OCI-LY1 (cell line): ENCODE data around the gene CLASRP.

Experiments used
- H2AFZ ChIP-seq: fragments of 200-600 bp; sonication (generic), shearing (Covaris generic); 2 replicates; pipeline ENCODE4 v1.6.0; 2014; ENCODE audit warnings: antibody characterized with exemption, mild to moderate bottlenecking, low read length
- H3F3A ChIP-seq: fragments of 200-600 bp; sonication (generic), shearing (Covaris generic); 2 replicates; pipeline ENCODE4 v1.6.0; 2014; ENCODE audit warnings: mild to moderate bottlenecking, antibody characterized with exemption, low read length, moderate library complexity; ENCODE audit not compliant: insufficient read depth
- H3K27ac ChIP-seq: fragments of 200-600 bp; sonication (generic); 2 replicates; pipeline ENCODE4 v1.5.1; 2014; ENCODE audit warnings: low read length, mixed run types, mild to moderate bottlenecking, low read depth; ENCODE audit not compliant: poor library complexity, severe bottlenecking
- H3K27me3 ChIP-seq: fragments of 200-600 bp; sonication (generic); 2 replicates; pipeline ENCODE4 v1.6.0; 2014; ENCODE audit warnings: antibody characterized with exemption, mild to moderate bottlenecking, low read length, moderate library complexity; ENCODE audit not compliant: insufficient read depth
- H3K36me3 ChIP-seq: fragments of 200-600 bp; sonication (generic); 2 replicates; pipeline ENCODE4 v1.6.1; 2014; ENCODE audit warnings: mild to moderate bottlenecking, antibody characterized with exemption, low read length, moderate library complexity, mixed read lengths; ENCODE audit not compliant: insufficient read depth
- H3K4me1 ChIP-seq: fragments of 200-600 bp; sonication (generic); 2 replicates; pipeline ENCODE4 v1.5.1; 2014; ENCODE audit warnings: mild to moderate bottlenecking, low read length, moderate library complexity; ENCODE audit not compliant: insufficient read depth, severe bottlenecking
- H3K4me2 ChIP-seq: fragments of 200-600 bp; sonication (generic), shearing (Covaris generic); 2 replicates; pipeline ENCODE4 v1.6.1; 2014; ENCODE audit warnings: low read length
- H3K4me3 ChIP-seq: fragments of 200-600 bp; sonication (generic); 2 replicates; pipeline ENCODE4 v1.5.1; 2014; ENCODE audit warnings: low read length, low read depth, mild to moderate bottlenecking, mixed read lengths; ENCODE audit not compliant: poor library complexity, severe bottlenecking
- H3K79me2 ChIP-seq: fragments of 200-600 bp; shearing (Covaris generic); 2 replicates; pipeline ENCODE4 v1.6.1; 2016; ENCODE audit warnings: mixed run types, low read length, mixed read lengths; ENCODE audit not compliant: insufficient read depth
- H3K9ac ChIP-seq: fragments of 200-600 bp; sonication (generic), shearing (Covaris generic); 2 replicates; pipeline ENCODE4 v1.6.1; 2014; ENCODE audit warnings: mild to moderate bottlenecking, low read length, mixed read lengths
- H3K9me2 ChIP-seq: fragments of 200-600 bp; sonication (generic), shearing (Covaris generic); 2 replicates; pipeline ENCODE4 v1.6.1; 2014; ENCODE audit warnings: low read depth, mild to moderate bottlenecking, low read length, mixed read lengths
- H3K9me3 ChIP-seq: fragments of 200-600 bp; shearing (Covaris generic); 2 replicates; pipeline ENCODE4 v1.6.1; 2014; ENCODE audit warnings: low read length, mixed read lengths
- H4K20me1 ChIP-seq: fragments of 200-600 bp; sonication (generic), shearing (Covaris generic); 2 replicates; pipeline ENCODE4 v1.6.0; 2016; ENCODE audit warnings: mild to moderate bottlenecking, low read length; ENCODE audit not compliant: insufficient read depth
- CTCF ChIP-seq: fragments of 200-600 bp; sonication (generic), shearing (Covaris generic); IDR thresholded peaks from 2 replicates; pipeline ENCODE4 v1.5.1; 2017; ENCODE audit warnings: mild to moderate bottlenecking, antibody characterized with exemption, low read length, moderate library complexity, mixed read lengths
- EZH2 ChIP-seq: fragments of 200-600 bp; sonication (generic), shearing (Covaris generic); IDR thresholded peaks from 2 replicates; pipeline ENCODE4 v1.8.0; 2017; ENCODE audit warnings: borderline replicate concordance, mixed run types, mild to moderate bottlenecking, antibody characterized with exemption, low read length, moderate library complexity, mixed read lengths

The CLASRP gene

GRCh38 chr19:45100201-45100600, 61.4 kb downstream of the CLASRP start:
- H3K36me3 ChIP-seq = peaks cover 11% of the 10 kb centered on the region
- no peak for TF ChIP-seq CTCF
- no peak for TF ChIP-seq EZH2
- H2AFZ ChIP-seq = no peak overlapping the region
- no peak overlapping the region for H3K27ac ChIP-seq
- H3K27me3 ChIP-seq = no peaks in the 10 kb centered on the region
- H3F3A ChIP-seq = no peaks in the 10 kb centered on the region
- peaks cover 19% of the 10 kb centered on the region for H3K79me2 ChIP-seq
- no peaks in the 10 kb centered on the region for H3K9me3 ChIP-seq
- no peak overlapping the region for H3K4me2 ChIP-seq
- H4K20me1 ChIP-seq = no peaks in the 10 kb centered on the region
- H3K9me2 ChIP-seq = no peaks in the 10 kb centered on the region
- H3K4me3 ChIP-seq = no peak overlapping the region
- peaks cover 64% of the 10 kb centered on the region for H3K4me1 ChIP-seq
- H3K9ac ChIP-seq = no peak overlapping the region

- peak overlapping the region; percentile 25 for H3K27ac ChIP-seq
- H3K4me2 ChIP-seq = no peak overlapping the region
- peaks cover 13% of the 10 kb centered on the region for H3K79me2 ChIP-seq
- H3K9ac ChIP-seq = no peak overlapping the region
- no peaks in the 10 kb centered on the region for H4K20me1 ChIP-seq
- H3K27me3 ChIP-seq = no peaks in the 10 kb centered on the region
- no peak overlapping the region for H2AFZ ChIP-seq
- H3F3A ChIP-seq = no peaks in the 10 kb centered on the region
- H3K36me3 ChIP-seq = peaks cover 11% of the 10 kb centered on the region
- TF ChIP-seq CTCF (no peak), EZH2 (no peak)
- H3K4me1 ChIP-seq = peaks cover 58% of the 10 kb centered on the region
- H3K4me3 ChIP-seq = no peak overlapping the region
- no peaks in the 10 kb centered on the region for H3K9me3 ChIP-seq
- no peaks in the 10 kb centered on the region for H3K9me2 ChIP-seq
Observed at GRCh38 chr19:45100846-45101252, 62.0 kb downstream of the CLASRP start.

GRCh38 chr19:45101806-45102205, 63.0 kb downstream of the CLASRP start:
- Histone ChIP-seq H3K4me3 (no peak overlapping the region), H2AFZ (no peak overlapping the region), H3K27ac (no peak overlapping the region), H4K20me1 (no peaks in the 10 kb centered on the region), H3K27me3 (no peaks in the 10 kb centered on the region), H3K4me2 (no peak overlapping the region), H3K9ac (no peak overlapping the region), H3K9me3 (no peaks in the 10 kb centered on the region), H3K36me3 (peaks cover 11% of the 10 kb centered on the region), H3K4me1 (peaks cover 56% of the 10 kb centered on the region), H3K79me2 (peaks cover 3% of the 10 kb centered on the region; the same call in 1 of the 2 replicates), H3F3A (no peaks in the 10 kb centered on the region), H3K9me2 (no peaks in the 10 kb centered on the region)
- TF ChIP-seq CTCF (no peak), EZH2 (no peak)
